IPS-18c (cell line): ENCODE results near the gene FKBP2.

ENCODE experiments used
- H3K4me3 ChIP-seq: 2 replicates; pipeline ENCODE4 v1.7.0; 2013; ENCODE audit warnings: low read depth, mild to moderate bottlenecking, low read length, moderate library complexity; ENCODE audit not compliant: insufficient read depth
- H3K9me3 ChIP-seq: one replicate; pipeline ENCODE4 v1.6.1; 2013; ENCODE audit warnings: mild to moderate bottlenecking, low read length, moderate library complexity; ENCODE audit not compliant: control insufficient read depth, insufficient read depth

FKBP2 gene

DNA sequence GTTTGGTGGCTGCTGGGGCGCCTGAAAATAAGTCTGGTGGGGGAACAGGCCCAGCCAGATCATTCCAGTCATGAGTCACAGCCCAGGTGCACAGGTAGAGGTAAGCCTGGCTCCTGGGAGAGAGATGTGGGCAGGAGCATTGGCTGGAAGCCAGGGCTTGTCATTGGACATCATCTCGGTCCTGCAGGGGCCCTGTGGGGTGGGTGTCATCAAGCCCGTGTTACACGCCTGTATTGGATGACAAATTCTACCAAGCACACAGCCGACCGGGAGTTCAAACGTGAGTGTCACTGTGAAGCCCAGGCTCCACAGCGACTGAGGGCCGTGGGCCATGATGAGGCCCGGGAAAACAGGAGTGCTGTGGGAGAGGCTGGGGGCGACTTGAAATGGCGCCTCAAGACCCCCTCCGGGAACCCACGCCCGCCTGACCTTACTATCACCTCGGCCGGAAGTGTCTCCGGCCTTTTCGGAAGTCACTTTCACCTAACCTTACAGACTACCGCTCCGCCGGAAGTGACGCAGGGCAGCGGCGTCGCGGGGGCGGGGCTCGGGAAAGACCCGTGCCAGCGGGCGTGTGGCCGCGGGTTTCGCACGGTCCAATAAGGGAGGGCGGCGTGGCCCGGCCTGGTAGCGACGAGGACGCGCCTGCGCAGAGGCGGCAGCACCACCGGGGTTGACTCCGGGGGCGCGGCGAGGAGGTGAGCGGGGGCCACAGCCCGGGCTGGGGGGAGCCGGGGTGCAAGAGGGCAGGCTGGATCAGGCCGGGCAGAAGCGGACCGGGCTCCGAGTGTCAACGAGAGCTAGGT is at the start of gene FKBP2:
FKBP2 (plus strand) TSS at position 661 of the 806 bp plus-strand sequence. CDS start 1,293 bp downstream, outside the sequence.
- H3K4me3 ChIP-seq: peak within 1 kb of the TSS; percentile 96
- H3K9me3 ChIP-seq: no peaks in the 10 kb centered on the region

GRCh38 chr11:64192434-64192833 is 48.5 kb upstream of the FKBP2 start:
- no peaks in the 10 kb centered on the region for H3K9me3 ChIP-seq
- H3K4me3 ChIP-seq: no peak overlapping the region

- no peaks in the 10 kb centered on the region for H3K9me3 ChIP-seq
- H3K4me3 ChIP-seq: no peak overlapping the region
These were observed 44.3 kb upstream of the FKBP2 start for GRCh38 chr11:64196626-64197025.

DNA sequence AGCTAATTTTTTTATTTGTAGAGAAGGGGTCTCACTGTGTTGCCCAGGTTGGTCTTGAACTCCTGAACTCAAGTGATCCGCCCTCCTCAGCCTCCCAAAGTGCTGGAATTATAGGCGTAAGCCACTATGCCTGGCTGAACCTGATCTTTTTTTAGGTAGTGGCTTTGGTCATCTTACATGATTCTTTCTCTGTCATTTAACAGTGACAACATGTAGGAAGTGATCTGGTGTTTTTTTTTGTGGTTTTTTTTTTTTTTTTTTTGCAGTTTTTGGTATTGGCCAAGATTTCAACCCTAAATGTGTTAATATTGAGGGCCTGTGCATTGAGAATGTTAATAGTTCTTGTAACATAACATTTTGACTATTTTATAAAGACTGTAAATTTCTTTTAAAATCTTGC is 42.4 kb upstream of the FKBP2 start:
- no peak overlapping the region for H3K4me3 ChIP-seq
- H3K9me3 ChIP-seq: no peaks in the 10 kb centered on the region

DNA sequence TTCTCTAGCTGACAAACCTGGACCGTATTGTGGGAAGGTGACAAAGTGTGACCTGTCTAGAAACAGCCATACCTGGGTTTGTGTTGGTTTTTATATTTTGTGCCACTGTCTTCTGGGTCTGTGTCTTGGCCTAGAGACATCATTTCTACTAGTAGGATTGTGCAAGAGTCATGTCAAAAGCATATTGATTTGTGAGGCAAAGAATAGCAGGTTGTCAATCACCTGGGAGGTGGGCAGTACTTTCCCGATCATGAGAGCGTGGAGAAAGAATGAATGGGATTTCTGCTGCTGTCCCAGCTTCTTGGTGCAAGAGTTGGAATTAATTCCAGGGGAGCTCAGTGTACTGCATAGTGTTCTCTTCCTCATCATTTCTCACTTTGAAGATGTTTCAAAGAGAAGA is 39.4 kb upstream of the FKBP2 start:
- H3K9me3 ChIP-seq: no peaks in the 10 kb centered on the region
- H3K4me3 ChIP-seq: no peak overlapping the region

DNA sequence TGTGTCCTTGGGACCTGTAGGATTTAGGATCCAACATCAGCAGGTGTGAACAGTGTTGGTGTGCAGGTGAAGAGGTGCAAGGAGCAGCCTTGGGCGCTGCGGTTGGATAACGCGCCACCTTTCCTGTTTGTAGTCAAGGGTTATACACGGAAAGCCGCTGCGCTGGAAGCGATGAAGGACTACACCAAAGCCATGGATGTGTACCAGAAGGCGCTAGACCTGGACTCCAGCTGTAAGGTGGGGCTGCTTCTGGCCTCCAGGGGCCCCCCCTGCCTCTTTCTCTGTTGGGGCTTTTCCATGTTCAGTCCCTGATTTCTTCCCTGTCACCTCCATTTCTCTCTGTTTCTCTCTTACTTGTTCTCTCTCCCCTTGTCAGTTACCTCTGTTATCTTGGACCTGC is 37.9 kb upstream of the FKBP2 start:
- Histone ChIP-seq H3K4me3 (no peak overlapping the region), H3K9me3 (no peaks in the 10 kb centered on the region)

GRCh38 chr11:64203421-64204079 is 37.3 kb upstream of the FKBP2 start:
- no peak overlapping the region for H3K4me3 ChIP-seq
- no peaks in the 10 kb centered on the region for H3K9me3 ChIP-seq

DNA sequence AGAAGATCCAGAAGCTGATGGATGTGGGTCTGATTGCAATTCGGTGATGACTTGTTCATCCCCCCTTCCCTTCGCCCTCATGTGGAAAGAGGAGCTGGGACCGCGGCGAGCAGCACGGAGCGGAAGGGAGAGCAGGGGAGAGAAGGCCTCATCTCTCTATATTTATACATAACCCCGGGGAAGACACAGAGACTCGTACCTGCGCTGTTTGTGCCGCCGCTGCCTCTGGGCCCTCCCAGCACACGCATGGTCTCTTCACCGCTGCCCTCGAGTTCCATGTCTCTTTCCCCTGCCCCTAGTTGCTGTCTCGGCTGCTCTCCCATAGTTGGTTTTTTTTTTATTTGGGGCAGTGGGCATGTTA is 36.8 kb upstream of the FKBP2 start:
- no peaks in the 10 kb centered on the region for H3K9me3 ChIP-seq
- no peak overlapping the region for H3K4me3 ChIP-seq

DNA sequence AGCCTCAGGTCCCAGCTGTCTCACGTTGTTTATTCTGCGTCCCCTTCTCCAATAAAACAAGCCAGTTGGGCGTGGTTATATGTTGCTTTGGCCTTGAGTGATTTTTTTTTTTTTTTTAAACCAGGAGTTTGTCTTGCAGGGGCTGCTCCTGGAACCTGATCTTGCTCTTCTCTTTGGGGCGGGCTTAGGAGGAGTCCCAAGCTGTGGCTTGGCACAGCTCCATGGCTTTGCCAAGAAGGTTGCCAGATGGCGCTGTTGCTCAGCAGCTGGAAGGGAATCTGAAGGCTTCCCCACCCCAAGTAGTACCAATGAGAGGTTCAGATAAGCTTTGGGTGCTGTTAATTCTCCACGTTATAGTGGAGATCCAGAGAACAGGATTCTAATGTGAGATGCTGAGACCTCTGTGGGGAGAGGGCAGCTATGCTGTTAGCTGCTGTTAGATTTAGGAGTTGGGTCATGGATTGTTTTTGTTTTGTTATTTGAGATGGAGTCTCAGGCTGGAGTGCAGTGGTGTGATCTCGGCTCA is 36.4 kb upstream of the FKBP2 start:
- Histone ChIP-seq H3K9me3 (peaks cover 2% of the 10 kb centered on the region), H3K4me3 (no peak overlapping the region)

GRCh38 chr11:64206457-64207255 is 34.2 kb upstream of the FKBP2 start, which contains the start of gene FERMT3:
Gene FERMT3, plus strand, starts transcription at chr11:64206721. Its CDS starts 644 bp downstream, at chr11:64207365.
- Histone ChIP-seq H3K9me3 (peaks cover 2% of the 10 kb centered on the region), H3K4me3 (no peak within 1 kb of the TSS)

- H3K4me3 ChIP-seq: no peak overlapping the region
- peaks cover 2% of the 10 kb centered on the region for H3K9me3 ChIP-seq
These were observed 33.4 kb upstream of the FKBP2 start for GRCh38 chr11:64207256-64208085.

GRCh38 chr11:64208086-64208795 is 32.7 kb upstream of the FKBP2 start:
- no peak overlapping the region for H3K4me3 ChIP-seq
- peaks cover 2% of the 10 kb centered on the region for H3K9me3 ChIP-seq

DNA sequence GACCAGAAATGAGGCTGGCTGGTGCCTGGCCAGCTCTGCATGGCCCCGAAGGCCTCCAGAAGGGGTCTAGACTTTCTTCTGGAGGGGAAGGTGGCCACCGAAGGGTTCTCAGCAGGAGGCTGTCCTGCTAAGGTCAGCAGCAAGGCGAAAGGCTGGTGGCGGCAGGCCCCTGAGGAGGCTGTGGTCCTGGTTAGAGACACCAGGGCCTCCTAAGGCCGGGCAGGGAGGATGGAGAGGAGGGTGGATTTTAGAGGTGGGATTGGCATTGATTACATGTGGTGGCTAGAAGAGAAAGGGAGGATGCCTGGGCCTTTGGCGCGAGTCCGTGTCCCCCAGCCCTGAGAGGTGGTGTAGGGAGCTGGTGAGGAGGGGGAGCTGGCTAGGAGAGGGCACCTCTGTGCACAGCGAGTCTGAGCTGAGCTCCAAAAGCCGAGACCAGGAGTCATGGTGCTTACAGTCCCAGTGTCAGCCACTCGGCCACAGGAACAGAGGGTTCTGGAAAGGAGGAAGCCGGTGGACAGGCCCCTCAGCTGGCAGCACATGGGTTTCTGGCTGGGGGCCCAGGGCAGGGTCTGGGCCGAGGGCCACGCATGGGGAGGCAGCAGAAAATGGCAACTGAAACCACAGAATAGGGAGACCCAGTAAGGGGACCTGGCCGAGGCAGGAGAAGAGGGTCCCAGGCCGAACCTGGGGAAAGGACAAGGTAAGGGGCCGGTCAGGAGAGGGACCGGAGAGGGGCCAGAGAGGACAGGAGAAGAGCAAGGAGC is 31.9 kb upstream of the FKBP2 start:
- Histone ChIP-seq H3K9me3 (peaks cover 2% of the 10 kb centered on the region), H3K4me3 (no peak overlapping the region)

- H3K4me3 ChIP-seq: no peak overlapping the region
- H3K9me3 ChIP-seq: peaks cover 2% of the 10 kb centered on the region
These were observed 31.4 kb upstream of the FKBP2 start for GRCh38 chr11:64209563-64209843.

DNA sequence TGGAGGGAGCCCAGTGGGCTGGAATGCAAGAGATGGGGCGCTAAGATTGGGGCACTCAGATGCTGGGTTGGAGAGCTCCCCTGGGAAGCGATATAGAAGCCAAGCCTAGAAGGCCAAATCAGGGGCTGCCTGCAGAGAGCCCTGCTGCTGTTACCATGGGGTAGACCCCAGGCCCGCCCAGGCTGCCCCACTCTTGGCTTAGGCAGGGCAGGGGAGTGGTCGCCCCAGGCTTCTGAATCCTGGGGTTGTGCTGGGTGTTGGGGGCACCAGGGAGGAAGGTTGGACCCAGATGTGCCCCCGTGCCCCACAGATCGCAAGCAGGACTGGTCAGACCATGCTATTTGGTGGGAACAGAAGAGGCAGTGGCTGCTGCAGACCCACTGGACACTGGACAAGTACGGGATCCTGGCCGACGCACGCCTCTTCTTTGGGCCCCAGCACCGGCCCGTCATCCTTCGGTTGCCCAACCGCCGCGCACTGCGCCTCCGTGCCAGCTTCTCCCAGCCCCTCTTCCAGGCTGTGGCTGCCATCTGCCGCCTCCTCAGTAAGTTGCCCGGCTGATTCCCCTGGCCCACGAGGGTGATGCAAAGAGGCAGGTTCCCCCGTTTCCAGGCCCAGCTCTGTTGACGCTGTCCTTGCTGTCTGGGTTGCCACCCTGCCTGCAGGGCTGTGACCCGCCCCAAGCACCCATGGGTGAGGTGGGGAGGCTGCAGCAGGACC is 30.4 kb upstream of the FKBP2 start:
- H3K4me3 ChIP-seq: no peak overlapping the region

More for the DNA sequence above, 30.4 kb upstream of the FKBP2 start:
- H3K9me3 ChIP-seq: peaks cover 2% of the 10 kb centered on the region
